GM18498 (cell line): ENCODE data around the gene CC2D1A.

ENCODE experiments used
- ATAC-seq: cut with Tn5 transposase; IDR thresholded peaks from one replicate; pipeline ENCODE4 v1.9.1; 2021; ENCODE audit warnings: mild to moderate bottlenecking, moderate library complexity; ENCODE audit not compliant: unreplicated experiment

Gene CC2D1A

DNA sequence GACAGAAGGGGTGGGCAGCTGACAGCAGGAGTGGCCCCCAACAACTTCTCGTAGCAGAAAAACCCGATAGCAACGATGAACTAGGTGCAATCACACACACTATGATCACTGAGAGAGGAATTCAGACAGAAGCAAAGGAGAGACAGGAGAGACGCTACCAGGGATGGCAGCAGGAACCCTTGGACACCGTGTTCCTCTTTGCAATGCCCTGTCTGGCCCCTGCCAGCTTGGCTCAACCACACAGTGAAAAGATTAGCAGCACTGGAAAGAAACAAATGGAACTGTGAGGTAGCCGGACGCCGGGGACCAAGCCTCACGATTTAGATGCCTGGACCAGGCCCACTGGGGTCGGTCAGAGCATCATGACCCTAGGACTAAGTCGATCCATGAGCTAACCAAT is 69.9 kb downstream of the CC2D1A start:
- ATAC-seq, result no peak

- ATAC-seq, result no peak
These were observed 70.4 kb downstream of the CC2D1A start for GRCh38 chr19:13976446-13976845.

GRCh38 chr19:13977803-13978202 is 71.8 kb downstream of the CC2D1A start:
- no peak for ATAC-seq

DNA sequence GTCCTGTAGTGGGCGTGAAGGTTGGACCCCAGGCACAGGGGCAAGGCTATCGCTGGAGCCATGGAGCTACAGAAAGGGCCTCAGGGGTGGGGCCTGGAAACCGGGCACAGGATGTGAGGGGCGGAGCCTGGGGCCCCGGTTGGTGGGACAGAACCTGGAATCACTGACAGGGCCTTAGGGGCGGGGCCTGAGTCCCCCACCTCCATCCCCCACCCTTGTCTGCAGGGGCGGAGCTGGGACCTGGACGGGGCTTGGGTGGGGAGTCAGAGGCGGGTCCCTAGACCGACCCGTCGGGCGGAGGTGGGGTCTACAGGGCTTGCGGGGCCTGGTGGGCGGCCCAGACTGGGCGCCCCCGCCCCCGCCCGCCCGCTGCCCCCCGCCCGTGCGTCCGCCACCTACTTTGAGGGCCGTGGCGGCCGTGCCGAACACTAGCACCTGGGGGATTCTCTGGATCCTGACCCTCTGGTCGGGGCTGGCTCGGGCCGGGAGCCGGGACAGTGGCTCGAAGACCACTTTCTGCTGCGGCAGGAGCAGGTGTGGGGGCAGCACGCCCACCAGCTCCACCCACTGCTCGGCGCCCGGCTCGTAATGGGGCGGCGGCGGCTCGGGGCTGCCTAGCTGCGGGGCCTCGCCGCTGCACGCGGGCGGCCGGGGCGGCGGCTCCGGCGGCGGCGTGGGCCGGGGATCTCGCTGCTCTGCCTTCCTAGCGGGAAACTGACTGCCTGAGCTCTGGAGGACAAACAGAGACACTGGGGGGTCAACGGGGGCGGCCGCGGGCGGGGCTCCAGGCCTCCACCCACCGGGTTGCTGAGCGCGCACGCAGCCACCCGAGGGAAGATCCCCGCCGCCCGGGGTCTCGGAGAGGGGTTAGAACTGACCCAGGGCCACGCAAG is 72.6 kb downstream of the CC2D1A start:
- no peak for ATAC-seq

DNA sequence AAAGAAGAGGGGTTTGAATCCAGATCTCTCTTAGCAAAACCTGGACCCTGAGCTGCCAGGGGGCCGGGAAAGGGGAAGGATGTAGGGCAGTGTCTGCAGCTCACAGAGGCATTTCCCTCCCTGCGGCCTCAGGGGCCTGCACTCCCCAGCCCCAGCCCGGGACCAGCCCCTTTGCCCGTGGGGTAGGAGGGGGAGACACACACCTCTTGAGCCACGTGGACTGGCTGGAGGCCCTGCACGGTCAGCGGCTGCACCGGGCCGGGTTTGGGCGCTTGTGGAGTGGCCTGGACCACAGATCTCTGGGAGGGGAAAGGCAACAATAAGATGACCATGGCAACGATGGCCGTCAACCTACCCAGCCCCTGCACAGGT is 73.2 kb downstream of the CC2D1A start:
- ATAC-seq, result no peak

DNA sequence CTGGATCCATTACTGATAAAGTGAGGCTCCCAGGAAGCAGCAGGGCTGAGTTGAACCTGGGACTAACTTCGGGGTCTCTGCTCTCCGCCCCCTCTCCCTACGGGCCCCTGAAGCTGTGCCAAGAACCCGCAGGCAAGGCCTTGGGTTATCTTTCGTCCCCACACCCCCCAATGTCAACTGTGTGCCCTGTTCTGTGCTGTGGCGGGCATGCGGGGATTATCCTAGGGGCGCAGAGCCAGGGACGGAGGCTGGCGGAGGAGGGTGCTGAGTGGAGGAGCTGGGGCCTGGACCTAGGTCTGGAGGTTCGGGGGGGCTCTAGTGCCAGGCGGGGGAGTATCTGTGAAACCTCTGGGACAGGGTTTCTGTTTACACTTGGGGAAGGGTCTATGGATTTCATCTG is 73.7 kb downstream of the CC2D1A start:
- ATAC-seq, result no peak

DNA sequence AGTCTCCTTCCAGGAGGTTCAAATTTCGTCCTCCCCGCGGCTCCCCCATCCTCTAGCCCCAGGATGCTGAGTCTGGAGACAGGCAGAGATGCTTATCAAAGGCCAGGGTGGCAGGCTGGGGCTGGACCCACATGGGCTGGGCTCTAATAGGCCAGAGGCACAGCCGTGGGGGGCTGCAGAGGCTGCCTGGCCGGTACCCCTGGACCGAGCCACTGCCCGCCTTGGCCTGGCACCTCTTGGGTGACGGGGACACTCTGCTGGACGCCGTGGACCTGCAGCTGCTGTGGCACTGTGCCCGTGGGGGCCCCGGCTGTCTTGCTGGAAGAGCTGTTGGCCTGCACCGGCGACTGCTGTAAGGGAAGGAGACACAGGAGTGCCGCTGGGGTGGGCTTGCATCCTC is 74.3 kb downstream of the CC2D1A start:
- ATAC-seq, result no peak
